ENCODE measurements around the gene ITGA11.

The ITGA11 gene

DNA sequence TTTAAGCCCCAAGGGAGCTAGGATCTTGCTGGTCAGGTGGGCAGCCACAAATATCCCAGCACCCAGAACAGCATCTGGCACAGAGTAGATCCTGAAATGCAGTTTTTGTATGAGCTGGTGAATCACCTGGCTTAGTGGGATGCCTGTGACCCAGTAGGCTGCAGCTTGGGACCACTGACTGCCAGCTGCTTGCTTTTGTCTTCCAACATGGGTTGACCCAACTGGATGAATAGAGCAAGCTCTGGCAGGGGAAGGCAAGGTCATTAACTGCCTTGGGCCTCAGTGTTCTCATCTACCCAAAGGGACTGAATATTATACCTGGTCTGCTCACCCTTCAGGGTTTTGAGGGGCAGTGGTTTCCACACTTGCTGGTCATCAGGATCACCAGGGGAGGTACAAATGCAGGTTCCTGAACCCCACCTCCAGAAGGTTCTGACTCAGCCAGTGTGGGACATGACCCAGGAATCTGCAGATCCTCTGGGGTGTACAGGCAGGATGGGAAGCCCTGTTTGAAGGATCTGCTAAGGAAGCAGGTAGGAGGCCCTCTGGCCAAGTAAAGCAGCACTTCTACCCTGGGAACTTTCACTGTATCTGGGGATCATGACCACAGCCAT, 55.4 kb downstream of the ITGA11 start:
- DNase-seq (ENCODE audit: low read depth in 1 of 2, low spot score in 1 of 2), result no peak

DNA sequence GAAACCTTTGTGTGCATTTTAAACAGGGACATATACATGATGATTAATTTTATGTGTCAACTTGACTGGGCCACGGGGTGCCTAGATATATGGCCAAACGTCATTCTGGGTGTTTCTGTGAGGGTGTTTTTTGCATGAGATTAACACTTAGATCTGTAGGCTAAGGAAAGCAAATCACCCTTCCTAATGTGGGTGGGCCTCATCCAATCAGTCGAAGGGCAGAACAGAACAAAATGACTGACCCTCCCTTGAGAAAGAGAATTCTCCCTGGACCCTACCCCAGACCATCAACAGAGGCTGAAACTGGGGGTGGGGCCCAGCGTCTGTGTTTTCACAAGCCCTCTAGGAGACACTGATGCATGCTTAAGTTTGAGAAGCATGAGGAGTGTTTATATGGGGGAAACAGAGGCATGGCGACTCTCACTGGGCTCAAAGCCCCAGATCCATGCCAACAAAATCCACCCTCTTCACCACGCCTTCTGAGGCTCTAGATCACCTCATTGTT, 56.2 kb downstream of the ITGA11 start:
- DNase-seq (ENCODE audit: low read depth in 1 of 2, low spot score in 1 of 2), result no peak

DNA sequence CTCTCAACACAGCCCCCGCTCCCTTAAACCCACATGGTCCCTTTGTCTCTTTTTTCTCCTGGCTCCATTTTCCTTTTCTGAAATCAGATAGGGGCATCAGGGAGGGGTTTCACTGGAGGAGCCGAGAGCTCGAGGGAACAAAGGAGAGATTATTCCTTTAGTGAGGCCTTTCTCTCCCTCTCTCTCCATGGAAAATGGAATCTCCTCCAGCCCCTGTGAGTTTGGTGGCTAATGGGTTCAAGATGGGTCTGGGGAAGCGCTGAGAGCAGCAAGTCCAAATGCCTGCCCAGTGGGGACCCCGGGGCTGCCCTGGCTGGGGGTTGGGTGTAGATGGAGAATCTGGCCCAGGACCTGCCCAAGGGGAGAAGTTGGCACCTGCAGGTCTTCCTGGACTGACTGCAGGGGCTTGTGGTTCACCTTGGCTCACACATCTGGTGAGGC, 56.8 kb downstream of the ITGA11 start:
- no peak for DNase-seq (ENCODE audit: low read depth in 1 of 2, low spot score in 1 of 2)

DNA sequence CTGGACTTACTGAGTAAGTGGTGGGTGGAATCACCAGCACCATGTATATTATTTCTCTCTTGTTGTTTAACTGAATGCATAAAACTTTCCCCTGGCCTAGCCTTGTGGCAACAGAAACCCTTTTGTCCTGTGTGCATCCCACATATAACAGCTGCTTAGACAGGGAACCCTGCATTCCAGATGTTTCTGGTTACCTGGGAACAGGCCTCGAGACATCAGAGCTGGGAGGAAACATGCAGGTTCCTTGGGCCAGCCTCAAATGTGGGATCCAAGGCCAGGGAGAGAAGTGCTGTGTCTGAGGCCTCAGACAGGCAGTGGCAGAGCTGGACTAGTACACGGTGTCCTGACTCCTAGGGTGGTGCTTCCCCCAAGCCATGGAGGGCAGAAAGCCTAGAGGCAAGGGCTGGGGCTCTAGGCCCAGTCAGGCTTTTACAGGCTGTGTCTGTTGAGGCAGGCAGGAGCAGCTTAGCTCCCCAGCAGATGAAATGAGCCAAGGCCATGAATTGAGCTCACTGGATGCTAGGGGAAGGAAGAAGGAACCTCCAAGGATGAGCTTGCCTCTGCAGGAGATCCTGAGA, 57.7 kb downstream of the ITGA11 start:
- DNase-seq (ENCODE audit: low read depth in 1 of 2, low spot score in 1 of 2), result no peak

DNA sequence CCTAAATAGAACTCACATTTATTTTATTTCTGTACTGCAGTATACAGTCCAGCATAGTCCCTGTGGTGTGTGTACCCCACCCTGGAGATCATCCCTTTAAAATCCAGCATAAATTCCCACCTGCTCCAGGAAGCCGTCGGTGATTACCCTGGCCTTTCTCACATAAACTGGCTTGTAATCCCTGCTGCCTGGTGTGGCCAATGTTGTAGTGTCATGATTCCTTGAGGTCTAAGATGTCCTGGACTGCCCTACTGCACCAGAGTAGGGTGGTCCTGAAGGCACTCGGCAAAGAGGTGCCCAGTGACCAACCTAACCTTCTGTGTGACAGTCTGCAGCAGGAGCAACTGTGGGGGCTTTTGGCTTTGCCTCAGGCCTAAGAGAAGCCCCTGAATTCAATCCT, 58.9 kb downstream of the ITGA11 start:
- no peak for DNase-seq (ENCODE audit: low read depth in 1 of 2, low spot score in 1 of 2)

DNA sequence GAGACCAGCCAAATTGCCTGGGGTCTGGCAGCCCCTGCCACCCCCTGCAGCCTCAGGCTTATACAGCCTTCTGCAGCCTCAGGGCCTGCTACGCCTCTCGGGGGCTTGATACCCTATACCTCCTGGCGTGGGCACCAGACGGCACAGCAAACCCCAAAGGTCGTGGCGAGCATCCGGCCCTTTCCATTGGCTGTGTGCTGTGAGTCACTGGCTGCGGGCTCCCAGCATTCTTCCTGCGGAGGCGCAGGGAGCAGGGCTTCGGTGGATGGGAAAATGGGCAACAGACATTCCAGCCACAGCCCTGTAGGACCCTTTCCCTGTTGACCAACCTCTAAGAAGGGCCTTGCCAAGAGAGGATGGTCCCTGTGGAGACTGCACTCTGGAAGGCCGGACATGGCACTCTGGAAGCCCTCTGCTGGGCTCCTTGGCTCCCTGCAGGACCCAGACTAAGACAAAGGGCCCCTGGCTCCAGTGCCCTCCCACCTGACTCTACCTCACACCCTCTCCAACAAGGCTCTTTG, 59.6 kb downstream of the ITGA11 start:
- no peak for DNase-seq (ENCODE audit: low read depth in 1 of 2, low spot score in 1 of 2)

- no peak for DNase-seq (ENCODE audit: low read depth in 1 of 2, low spot score in 1 of 2)
These were observed 60.1 kb downstream of the ITGA11 start for GRCh38 chr15:68371851-68372250.

DNA sequence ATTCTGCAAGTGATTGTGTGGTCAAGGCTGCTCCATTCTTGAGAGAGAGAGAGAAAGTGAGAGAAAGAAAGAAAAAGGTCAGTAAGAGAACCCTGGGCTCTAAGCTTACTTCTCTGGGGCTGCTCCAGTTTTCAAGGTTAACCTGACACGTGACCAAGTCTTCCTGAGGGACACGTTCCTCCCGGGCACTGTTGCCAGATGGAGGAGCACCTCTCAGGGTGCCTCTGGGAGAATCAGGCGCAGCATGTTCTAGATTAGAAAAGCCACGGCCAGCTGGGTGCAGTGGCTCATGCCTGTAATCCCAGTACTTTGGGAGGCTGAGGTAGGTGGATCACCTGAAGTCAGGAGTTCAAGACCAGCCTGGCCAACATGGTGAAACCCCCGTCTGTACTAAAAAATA, 60.8 kb downstream of the ITGA11 start:
- DNase-seq (ENCODE audit: low read depth in 1 of 2, low spot score in 1 of 2), result no peak

DNA sequence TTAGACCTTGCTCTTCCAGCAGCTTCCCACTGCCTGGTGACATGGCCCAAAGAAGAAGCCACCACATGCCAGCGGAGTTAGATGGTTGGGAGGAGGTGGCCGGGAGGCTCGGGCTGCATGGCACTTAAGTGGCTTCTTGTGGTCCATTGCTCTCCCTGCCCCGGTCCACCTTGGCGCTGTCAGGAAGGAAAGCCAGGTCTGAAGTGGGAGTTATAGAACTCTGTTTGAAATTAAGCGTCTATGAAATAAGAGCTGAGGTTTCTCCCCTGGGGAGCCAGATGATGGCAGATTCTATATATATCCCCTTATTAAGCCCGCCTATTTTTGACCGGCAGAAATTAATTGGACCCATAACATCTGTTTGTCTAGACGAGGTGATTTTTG, 61.2 kb downstream of the ITGA11 start:
- no peak for DNase-seq (ENCODE audit: low read depth in 1 of 2, low spot score in 1 of 2)

DNA sequence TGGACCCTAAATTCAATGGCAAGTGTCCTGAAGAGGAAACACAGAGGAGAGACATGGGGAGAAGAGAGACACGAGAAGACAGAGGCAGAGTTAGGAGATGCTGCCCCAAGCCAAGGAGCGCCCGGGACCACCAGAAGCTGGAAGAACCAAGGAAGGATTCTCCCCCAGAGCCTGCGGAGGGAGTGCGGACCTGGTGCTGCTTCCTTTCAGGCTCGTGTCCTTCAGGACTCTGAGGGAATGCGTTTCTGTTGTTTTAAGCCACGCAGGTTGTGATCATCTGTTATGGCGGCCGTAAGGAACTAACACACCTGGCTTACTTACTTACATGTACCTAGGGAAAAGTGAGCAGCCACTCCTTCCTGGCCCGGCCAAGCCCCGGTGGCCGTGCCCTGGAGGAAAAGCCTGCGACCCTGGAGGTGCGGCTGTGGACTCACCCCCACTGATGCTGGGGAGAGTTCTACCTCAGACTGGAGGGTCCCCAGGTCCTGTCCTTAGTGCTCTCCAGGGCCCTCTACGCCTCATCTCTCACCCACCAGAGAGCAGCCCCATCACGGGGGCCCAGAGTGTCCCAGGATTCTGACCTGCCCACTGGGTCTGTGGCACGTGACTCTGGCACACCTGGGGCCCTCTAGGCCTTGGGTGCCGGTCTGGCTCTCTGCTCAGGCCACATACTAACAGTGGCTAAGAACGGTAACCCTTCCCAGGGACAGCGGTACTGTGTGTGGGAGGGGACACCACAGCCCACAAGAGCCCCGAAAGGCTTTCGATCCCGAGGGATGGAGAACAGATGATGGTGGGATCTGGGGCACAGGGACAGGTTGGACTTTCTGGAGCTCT, 61.8 kb downstream of the ITGA11 start:
- DNase-seq (ENCODE audit: low read depth in 1 of 2, low spot score in 1 of 2), result no peak

GRCh38 chr15:68368731-68369435, 63.1 kb downstream of the ITGA11 start:
- no peak for DNase-seq (ENCODE audit: low read depth in 1 of 2, low spot score in 1 of 2)

DNA sequence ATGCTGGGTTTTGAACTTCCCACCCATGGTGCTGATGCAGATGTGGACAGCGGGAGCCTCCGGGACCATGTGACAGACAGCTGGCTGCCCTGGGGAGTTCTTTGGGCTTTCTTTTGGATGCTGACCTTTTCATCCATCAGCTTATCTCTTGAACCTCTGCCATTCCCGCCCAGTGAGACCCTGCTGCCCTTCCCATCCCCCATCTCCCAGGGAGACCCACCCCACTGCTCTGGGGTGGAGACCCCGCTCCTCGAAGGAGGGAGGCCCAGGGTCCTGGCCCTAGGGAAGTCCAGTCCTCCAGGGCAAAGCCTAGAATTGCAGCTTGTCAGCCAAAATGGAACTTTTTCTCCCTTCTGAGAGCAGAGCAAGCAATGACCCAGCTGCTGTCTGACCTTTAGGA, 64.0 kb downstream of the ITGA11 start:
- no peak for DNase-seq (ENCODE audit: low read depth in 1 of 2, low spot score in 1 of 2)

DNA sequence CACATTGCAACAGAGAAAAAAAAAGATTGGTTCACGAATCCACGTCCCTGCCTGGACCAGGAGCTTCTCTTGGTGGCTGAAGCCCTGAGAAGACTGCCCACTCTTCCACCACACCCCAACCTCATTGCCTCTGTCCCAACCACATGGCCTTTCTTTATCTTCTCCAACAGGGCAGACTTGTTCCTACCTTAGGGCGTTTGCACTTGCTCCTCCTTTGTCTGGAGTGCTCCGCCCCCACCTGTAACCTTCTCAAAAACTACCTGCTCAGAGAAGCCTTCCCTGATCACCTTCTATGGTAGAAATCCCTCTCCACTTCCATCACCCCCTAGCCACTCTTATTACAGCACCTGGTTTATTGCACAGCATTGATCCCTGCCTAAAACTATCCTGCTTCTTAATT, 64.7 kb downstream of the ITGA11 start:
- DNase-seq (ENCODE audit: low read depth in 1 of 2, low spot score in 1 of 2), result no peak

GRCh38 chr15:68366314-68366713, 65.6 kb downstream of the ITGA11 start:
- no peak for DNase-seq (ENCODE audit: low read depth in 1 of 2, low spot score in 1 of 2)

- no peak for DNase-seq (ENCODE audit: low read depth in 1 of 2, low spot score in 1 of 2)
These were observed 66.2 kb downstream of the ITGA11 start for GRCh38 chr15:68365770-68366169.

GRCh38 chr15:68365140-68365745, 66.7 kb downstream of the ITGA11 start:
- no peak for DNase-seq (ENCODE audit: low read depth in 1 of 2, low spot score in 1 of 2)

GRCh38 chr15:68364660-68365035, 67.3 kb downstream of the ITGA11 start:
- no peak for DNase-seq (ENCODE audit: low read depth in 1 of 2, low spot score in 1 of 2)

DNA sequence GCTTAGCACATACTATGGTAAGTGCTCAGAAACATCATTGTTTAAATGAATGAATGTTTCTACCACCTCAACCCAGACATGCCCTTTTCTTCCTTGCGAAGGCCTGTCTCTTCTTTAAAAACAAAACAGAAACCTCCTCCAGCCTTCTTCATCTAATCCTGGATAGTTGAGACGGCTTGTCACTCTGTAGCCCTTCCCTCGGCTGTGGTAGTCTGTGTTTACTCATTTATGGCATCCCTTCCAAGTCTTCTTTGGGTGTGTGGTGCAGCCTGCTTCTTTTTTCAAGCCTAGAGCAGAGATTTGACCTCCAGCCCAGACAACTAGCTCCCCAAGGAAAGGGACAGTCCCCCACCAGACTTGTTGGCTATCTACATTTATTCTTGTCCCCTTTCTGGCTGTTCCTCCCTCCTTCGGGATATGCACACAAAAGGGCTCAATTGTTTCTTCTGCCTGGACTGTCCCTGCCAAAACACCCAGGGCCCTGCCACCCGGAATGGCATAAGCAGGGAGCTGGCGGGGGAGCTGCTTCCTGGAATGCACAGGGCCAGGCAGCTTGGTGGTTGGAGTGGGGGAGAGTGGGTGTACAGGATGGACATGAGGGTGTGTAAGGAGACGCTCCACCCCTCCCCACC, 67.8 kb downstream of the ITGA11 start:
- no peak for DNase-seq (ENCODE audit: low read depth in 1 of 2, low spot score in 1 of 2)

GRCh38 chr15:68363353-68363752, 68.6 kb downstream of the ITGA11 start:
- no peak for DNase-seq (ENCODE audit: low read depth in 1 of 2, low spot score in 1 of 2)

- DNase-seq (ENCODE audit: low read depth in 1 of 2, low spot score in 1 of 2), result no peak
These were observed 69.3 kb downstream of the ITGA11 start for GRCh38 chr15:68362537-68363126.

Data from activated T-helper 1 cell treated with anti-CD3 and anti-CD28 coated beads, Interleukin-2, amount 50 U/mL, for 16 hours (primary cell).